Mesothelial cell of epicardium (in vitro differentiated cells): ENCODE results near the gene SLAMF9. TPM values are rescaled to one million over a fixed set of nuclear protein-coding genes. Genes with fewer than 3 reads are reported as not detected.
A peak's percentile ranks its signal among the peaks of the same experiment; 100 is the strongest.

Experiments
- DNase-seq, 2 experiments: peaks; one replicate each; pipeline ENCODE4 v3.0.0; 2021; ENCODE audit warnings: low spot score in 2 of 2; ENCODE audit not compliant: unreplicated experiment in 2 of 2
- H3K27ac Mint-ChIP-seq: 2 replicates; pipeline ENCODE4 v1.8.0; 2021; ENCODE audit warnings: mixed read lengths
- H3K27me3 Mint-ChIP-seq: 2 replicates; pipeline ENCODE4 v1.8.0; 2021; ENCODE audit warnings: low read depth, mixed read lengths
- H3K36me3 Mint-ChIP-seq: 2 replicates; pipeline ENCODE4 v1.8.0; 2021; ENCODE audit warnings: mixed read lengths
- H3K4me1 Mint-ChIP-seq: 2 replicates; pipeline ENCODE4 v1.8.0; 2021; ENCODE audit warnings: mixed read lengths
- H3K4me3 Mint-ChIP-seq: 2 replicates; pipeline ENCODE4 v1.8.0; 2021; ENCODE audit warnings: mild to moderate bottlenecking, moderate library complexity, mixed read lengths
- H3K9me3 Mint-ChIP-seq: 2 replicates; pipeline ENCODE4 v1.8.0; 2021; ENCODE audit warnings: mixed read lengths
- CTCF ChIP-seq: fragments of 200-600 bp; sonication (generic); IDR thresholded peaks from one replicate; pipeline ENCODE4 v1.5.0; 2021; ENCODE audit warnings: antibody characterized with exemption; ENCODE audit not compliant: unreplicated experiment
- total RNA-seq: library from RNA; stranded (reverse); gene quantifications from 3 replicates; pipeline ENCODE4 v1.2.1, GENCODE V29; 2021

Gene SLAMF9
- total RNA-seq, 1 donor from 2014 or later: not detected

GRCh38 chr1:159927211-159927848 lies 26.7 kb downstream of the SLAMF9 start:
- Mint-ChIP-seq H3K9me3 (no peaks in the 10 kb centered on the region), H3K27me3 (no peaks in the 10 kb centered on the region), H3K4me3 (no peak overlapping the region), H3K27ac (no peak overlapping the region), H3K4me1 (peaks cover 34% of the 10 kb centered on the region), H3K36me3 (peaks cover 9% of the 10 kb centered on the region)
- no peak for DNase-seq
- no peak for TF ChIP-seq CTCF

DNA sequence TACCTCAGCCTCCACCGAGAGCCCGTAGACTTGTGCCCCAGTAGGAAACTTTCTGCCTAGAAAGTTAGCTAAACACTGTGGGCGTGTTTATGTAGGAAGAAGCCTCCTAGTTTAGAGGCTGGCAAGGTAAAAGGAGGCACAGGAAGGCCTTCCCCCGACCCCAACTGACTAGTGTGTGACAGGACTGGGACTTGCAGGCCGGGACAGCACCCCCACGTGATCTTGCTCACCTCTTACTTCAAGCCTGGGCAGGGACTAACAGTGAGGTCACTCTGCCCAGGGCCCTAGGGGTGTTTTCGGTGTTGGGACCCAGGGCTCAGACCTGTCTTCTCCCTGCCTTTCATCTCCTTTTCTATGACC lies 28.3 kb downstream of the SLAMF9 start:
- no peaks in the 10 kb centered on the region for H3K27me3 Mint-ChIP-seq
- peak overlapping the region; percentile 92 for H3K4me3 Mint-ChIP-seq
- peaks cover 43% of the 10 kb centered on the region for H3K4me1 Mint-ChIP-seq
- DNase-seq: no peak
- peaks cover 8% of the 10 kb centered on the region for H3K36me3 Mint-ChIP-seq
- H3K27ac Mint-ChIP-seq: peak overlapping the region; percentile 89
- TF ChIP-seq CTCF: no peak
- H3K9me3 Mint-ChIP-seq: no peaks in the 10 kb centered on the region

DNA sequence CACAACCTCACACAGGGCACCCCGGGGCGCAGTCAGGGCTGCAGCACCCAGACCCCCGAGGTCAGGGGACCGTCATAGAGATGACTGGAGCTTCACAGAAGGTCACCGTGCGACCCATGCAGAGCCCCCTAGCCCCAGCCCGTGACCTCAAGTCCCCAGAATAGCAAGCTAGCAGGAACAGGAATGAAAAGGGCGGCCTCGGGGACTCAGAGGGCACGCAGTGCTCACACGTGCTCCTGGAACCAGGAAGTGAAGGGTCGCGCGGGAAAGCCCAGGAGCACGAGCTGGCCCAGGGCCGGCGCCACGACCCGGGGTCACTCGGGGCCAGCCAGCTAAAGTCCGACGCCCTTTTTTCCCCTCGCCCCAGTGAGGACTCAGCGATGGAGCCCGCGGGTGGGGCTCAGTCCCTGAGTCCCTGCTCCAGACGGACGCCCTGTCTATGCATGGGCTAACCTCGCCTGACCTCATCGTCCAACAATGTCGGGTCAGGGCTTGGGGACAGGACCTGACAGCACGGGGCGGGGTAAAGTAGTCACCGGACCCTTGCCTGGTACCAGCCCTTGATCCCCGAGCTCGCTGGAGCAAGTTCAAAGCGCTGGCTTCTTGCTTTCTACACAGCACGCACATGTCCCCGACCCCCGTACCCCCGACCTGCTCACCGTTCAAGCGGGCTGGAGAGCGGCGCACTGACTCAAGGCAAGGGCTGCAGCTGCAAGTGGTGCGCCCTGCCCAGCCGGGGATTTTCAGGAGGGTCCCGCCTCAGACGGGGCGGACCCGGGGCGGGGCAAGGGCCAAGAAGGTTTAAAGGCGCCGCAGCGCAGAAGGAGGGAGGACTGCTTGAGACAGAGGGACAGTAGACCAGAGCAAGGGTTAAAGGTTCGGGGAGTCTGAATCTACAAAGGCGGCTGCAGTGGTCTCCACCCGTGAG lies 29.0 kb downstream of the SLAMF9 start, which contains the start of gene TAGLN2:
TAGLN2 (minus strand) TSS at position 717 of the 928 bp plus-strand sequence. CDS start 4,998 bp downstream, outside the sequence.
- H3K27ac Mint-ChIP-seq: peak within 1 kb of the TSS; percentile 89
- DNase-seq: peak; percentile 53 to 71
- no peak for TF ChIP-seq CTCF
- peaks cover 43% of the 10 kb centered on the region for H3K4me1 Mint-ChIP-seq
- peaks cover 8% of the 10 kb centered on the region for H3K36me3 Mint-ChIP-seq
- no peaks in the 10 kb centered on the region for H3K27me3 Mint-ChIP-seq
- no peaks in the 10 kb centered on the region for H3K9me3 Mint-ChIP-seq
- H3K4me3 Mint-ChIP-seq: peak within 1 kb of the TSS; percentile 92

GRCh38 chr1:159924025-159924790 lies 29.8 kb downstream of the SLAMF9 start:
- Mint-ChIP-seq H3K27me3 (no peaks in the 10 kb centered on the region), H3K27ac (peak overlapping the region; percentile 93), H3K4me3 (peak overlapping the region; percentile 92), H3K36me3 (peaks cover 15% of the 10 kb centered on the region), H3K4me1 (peaks cover 43% of the 10 kb centered on the region), H3K9me3 (no peaks in the 10 kb centered on the region)
- DNase-seq: peak in 1 of 2 experiments; percentile 66
- TF ChIP-seq CTCF: no peak

GRCh38 chr1:159923203-159924024 lies 30.6 kb downstream of the SLAMF9 start:
- Mint-ChIP-seq H3K27me3 (no peaks in the 10 kb centered on the region), H3K4me1 (peaks cover 43% of the 10 kb centered on the region), H3K36me3 (peaks cover 11% of the 10 kb centered on the region), H3K4me3 (peak overlapping the region; percentile 92), H3K9me3 (no peaks in the 10 kb centered on the region), H3K27ac (peak overlapping the region; percentile 93)
- peak; percentile 48 to 64 for DNase-seq
- TF ChIP-seq CTCF: no peak
